ENCODE data around the gene CATSPERE.

DNA sequence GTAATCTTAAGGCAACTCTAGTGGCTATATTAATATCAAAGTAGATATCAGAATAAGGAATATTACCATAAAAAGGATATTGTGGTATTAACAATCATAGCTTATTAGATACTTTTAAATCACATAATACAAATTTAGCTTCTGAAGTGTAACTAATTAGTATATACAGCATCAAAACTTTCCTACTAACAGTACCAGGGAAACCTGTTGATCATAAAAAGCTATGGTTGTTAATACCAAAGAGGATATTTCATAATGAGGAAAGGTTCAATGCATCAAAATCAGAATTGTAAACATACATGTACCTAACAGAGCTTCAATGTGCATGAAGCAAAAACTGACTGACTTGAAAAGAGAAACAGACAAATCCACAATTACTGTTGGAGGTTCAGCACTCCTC, 33.4 kb upstream of the CATSPERE start:
- TF ChIP-seq POLR2A (IDR thresholded peaks at IDR 0.05; ENCODE audit: extremely low read depth, insufficient read length) (no peak), MYC (IDR thresholded peaks at IDR 0.05; ENCODE audit: low read depth, low read length) (no peak)
- TF ChIP-seq, protein P1, sequence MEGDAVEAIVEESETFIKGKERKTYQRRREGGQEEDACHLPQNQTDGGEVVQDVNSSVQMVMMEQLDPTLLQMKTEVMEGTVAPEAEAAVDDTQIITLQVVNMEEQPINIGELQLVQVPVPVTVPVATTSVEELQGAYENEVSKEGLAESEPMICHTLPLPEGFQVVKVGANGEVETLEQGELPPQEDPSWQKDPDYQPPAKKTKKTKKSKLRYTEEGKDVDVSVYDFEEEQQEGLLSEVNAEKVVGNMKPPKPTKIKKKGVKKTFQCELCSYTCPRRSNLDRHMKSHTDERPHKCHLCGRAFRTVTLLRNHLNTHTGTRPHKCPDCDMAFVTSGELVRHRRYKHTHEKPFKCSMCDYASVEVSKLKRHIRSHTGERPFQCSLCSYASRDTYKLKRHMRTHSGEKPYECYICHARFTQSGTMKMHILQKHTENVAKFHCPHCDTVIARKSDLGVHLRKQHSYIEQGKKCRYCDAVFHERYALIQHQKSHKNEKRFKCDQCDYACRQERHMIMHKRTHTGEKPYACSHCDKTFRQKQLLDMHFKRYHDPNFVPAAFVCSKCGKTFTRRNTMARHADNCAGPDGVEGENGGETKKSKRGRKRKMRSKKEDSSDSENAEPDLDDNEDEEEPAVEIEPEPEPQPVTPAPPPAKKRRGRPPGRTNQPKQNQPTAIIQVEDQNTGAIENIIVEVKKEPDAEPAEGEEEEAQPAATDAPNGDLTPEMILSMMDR (IDR thresholded peaks at IDR 0.05; ENCODE audit: low read depth, low read length), result no peak
